Measurements from ENCODE around the gene GRM2.

GRCh38 chr3:51735950-51736349 lies 29.1 kb downstream of the GRM2 start:
- no peak for TF ChIP-seq FOXP2 (optimal IDR thresholded peaks at IDR 0.05; ENCODE audit: borderline replicate concordance, extremely low read depth, extremely low read length, insufficient read depth)
- TF ChIP-seq POLR2AphosphoS5 (IDR thresholded peaks at IDR 0.05; ENCODE audit: low read depth, low read length), result no peak
- TF ChIP-seq REST (IDR thresholded peaks at IDR 0.05; ENCODE audit: insufficient read depth in 1 of 2, low read depth in 2 of 2, low read length in 2 of 2), result no peak
- TF ChIP-seq TAF1 (IDR thresholded peaks at IDR 0.05; ENCODE audit: borderline replicate concordance, insufficient read depth, low read length), result no peak

All from PFSK-1 (cell line).